Measurements from ENCODE around the gene CLCA2. TPM values are rescaled to one million over a fixed set of nuclear protein-coding genes. Genes with fewer than 3 reads are reported as not detected.

CLCA2 gene
- total and polyA plus RNA-seq, 4 experiments from 2014 or later = not detected

- intact Hi-C loops (cut with micrococcal nuclease) = no loop called here
Observed at GRCh38 chr1:86453664-86454063, 29.7 kb downstream of the CLCA2 start.

GRCh38 chr1:86455073-86455472 lies 31.1 kb downstream of the CLCA2 start:
- no peak overlapping the region for H3K27ac Mint-ChIP-seq
- intact Hi-C loops (cut with micrococcal nuclease) = no loop called here
- Histone ChIP-seq H3K9me3 (ENCODE audit: control insufficient read depth in 1 of 2, low read length in 2 of 2) (no peaks in the 10 kb centered on the region), H3K36me3 (ENCODE audit: insufficient read depth, low read length) (no peaks in the 10 kb centered on the region), H3K4me3 (ENCODE audit: low read length in 2 of 2) (no peak overlapping the region), H3K4me1 (ENCODE audit: insufficient read depth, low read length) (no peaks in the 10 kb centered on the region), H3K27ac (ENCODE audit: low read depth, low read length) (no peak overlapping the region), H3K27me3 (ENCODE audit: insufficient read depth, low read length) (no peaks in the 10 kb centered on the region)
- ChIA-PET POLR2A (ENCODE audit: partially characterized antibody) (no interaction called here), CTCF (ENCODE audit: partially characterized antibody) (no interaction called here)
- no peak overlapping the region for H3K4me3 Mint-ChIP-seq
- H3K9me3 Mint-ChIP-seq = no peaks in the 10 kb centered on the region
- H3K27me3 Mint-ChIP-seq = peaks cover 2 to 10% of the 10 kb centered on the region in 2 donors
- no peak for DNase-seq
- no peaks in the 10 kb centered on the region for H3K36me3 Mint-ChIP-seq
- H3K4me1 Mint-ChIP-seq = peaks cover 0 to 2% (median 0%) of the 10 kb centered on the region in 4 donors

More at GRCh38 chr1:86453664-86454063, 29.7 kb downstream of the CLCA2 start:
- CTCF ChIA-PET (ENCODE audit: partially characterized antibody) = no interaction called here
- H3K27ac Mint-ChIP-seq = no peak overlapping the region
- no peaks in the 10 kb centered on the region for H3K27me3 ChIP-seq (ENCODE audit: insufficient read depth, low read length)
- H3K36me3 ChIP-seq (ENCODE audit: insufficient read depth, low read length) = no peaks in the 10 kb centered on the region
- POLR2A ChIA-PET (ENCODE audit: partially characterized antibody) = no interaction called here
- H3K36me3 Mint-ChIP-seq = no peaks in the 10 kb centered on the region
- H3K4me1 Mint-ChIP-seq = peaks cover 0 to 2% (median 0%) of the 10 kb centered on the region in 4 donors
- H3K27me3 Mint-ChIP-seq = peaks cover 2 to 10% of the 10 kb centered on the region in 2 donors
- no peak overlapping the region for H3K4me3 ChIP-seq (ENCODE audit: low read length in 2 of 2)
- no peak for DNase-seq
- H3K4me1 ChIP-seq (ENCODE audit: insufficient read depth, low read length) = no peaks in the 10 kb centered on the region
- H3K27ac ChIP-seq (ENCODE audit: low read depth, low read length) = no peak overlapping the region
- no peaks in the 10 kb centered on the region for H3K9me3 Mint-ChIP-seq
- H3K4me3 Mint-ChIP-seq = no peak overlapping the region
- no peaks in the 10 kb centered on the region for H3K9me3 ChIP-seq (ENCODE audit: control insufficient read depth in 1 of 2, low read length in 2 of 2)

GRCh38 chr1:86460998-86461397 lies 37.0 kb downstream of the CLCA2 start:
- no peaks in the 10 kb centered on the region for H3K9me3 Mint-ChIP-seq
- H3K36me3 ChIP-seq (ENCODE audit: insufficient read depth, low read length) = no peaks in the 10 kb centered on the region
- no peak overlapping the region for H3K27ac Mint-ChIP-seq
- DNase-seq = no peak
- no peak overlapping the region for H3K4me3 Mint-ChIP-seq
- no peaks in the 10 kb centered on the region for H3K9me3 ChIP-seq (ENCODE audit: control insufficient read depth in 1 of 2, low read length in 2 of 2)
- ChIA-PET CTCF (ENCODE audit: partially characterized antibody) (interaction anchor here (1.0 to 1.5 kb wide), 3 partner anchors 12 to 81 kb away, joined by 3 to 5 read pairs (median 4); no protein-coding TSS in a partner anchor), POLR2A (ENCODE audit: partially characterized antibody) (no interaction called here)
- no peak overlapping the region for H3K4me3 ChIP-seq (ENCODE audit: low read length in 2 of 2)
- intact Hi-C loops (cut with micrococcal nuclease) = no loop called here
- no peaks in the 10 kb centered on the region for H3K4me1 ChIP-seq (ENCODE audit: insufficient read depth, low read length)
- H3K36me3 Mint-ChIP-seq = no peaks in the 10 kb centered on the region
- H3K27me3 ChIP-seq (ENCODE audit: insufficient read depth, low read length) = no peaks in the 10 kb centered on the region
- H3K27me3 Mint-ChIP-seq = peaks cover 2 to 8% of the 10 kb centered on the region in 2 donors
- no peaks in the 10 kb centered on the region for H3K4me1 Mint-ChIP-seq
- no peak overlapping the region for H3K27ac ChIP-seq (ENCODE audit: low read depth, low read length)

- Mint-ChIP-seq H3K9me3 (no peaks in the 10 kb centered on the region), H3K4me3 (no peak overlapping the region), H3K4me1 (no peaks in the 10 kb centered on the region), H3K36me3 (no peaks in the 10 kb centered on the region), H3K27ac (no peak overlapping the region), H3K27me3 (peaks cover 2 to 8% of the 10 kb centered on the region in 2 donors)
- no peaks in the 10 kb centered on the region for H3K36me3 ChIP-seq (ENCODE audit: insufficient read depth, low read length)
- ChIA-PET POLR2A (ENCODE audit: partially characterized antibody) (no interaction called here), CTCF (ENCODE audit: partially characterized antibody) (interaction anchor here (1.0 to 1.5 kb wide), 3 partner anchors 12 to 81 kb away, joined by 3 to 5 read pairs (median 4); no protein-coding TSS in a partner anchor)
- H3K27me3 ChIP-seq (ENCODE audit: insufficient read depth, low read length) = no peaks in the 10 kb centered on the region
- H3K9me3 ChIP-seq (ENCODE audit: control insufficient read depth in 1 of 2, low read length in 2 of 2) = no peaks in the 10 kb centered on the region
- H3K4me1 ChIP-seq (ENCODE audit: insufficient read depth, low read length) = no peaks in the 10 kb centered on the region
- H3K4me3 ChIP-seq (ENCODE audit: low read length in 2 of 2) = no peak overlapping the region
- DNase-seq = no peak
- no peak overlapping the region for H3K27ac ChIP-seq (ENCODE audit: low read depth, low read length)
- intact Hi-C loops (cut with micrococcal nuclease) = no loop called here
Observed at GRCh38 chr1:86461482-86461881, 37.5 kb downstream of the CLCA2 start.

- intact Hi-C loops (cut with micrococcal nuclease) = no loop called here
- H3K4me3 Mint-ChIP-seq = no peak overlapping the region
- Histone ChIP-seq H3K4me3 (ENCODE audit: low read length in 2 of 2) (no peak overlapping the region), H3K9me3 (ENCODE audit: control insufficient read depth in 1 of 2, low read length in 2 of 2) (no peaks in the 10 kb centered on the region), H3K4me1 (ENCODE audit: insufficient read depth, low read length) (no peaks in the 10 kb centered on the region), H3K27me3 (ENCODE audit: insufficient read depth, low read length) (no peaks in the 10 kb centered on the region), H3K27ac (ENCODE audit: low read depth, low read length) (no peak overlapping the region), H3K36me3 (ENCODE audit: insufficient read depth, low read length) (no peaks in the 10 kb centered on the region)
- DNase-seq = no peak
- H3K4me1 Mint-ChIP-seq = peaks cover 0 to 3% (median 0%) of the 10 kb centered on the region in 4 donors
- H3K27me3 Mint-ChIP-seq = no peaks in the 10 kb centered on the region
- H3K27ac Mint-ChIP-seq = no peak overlapping the region
- ChIA-PET CTCF (ENCODE audit: partially characterized antibody) (no interaction called here), POLR2A (ENCODE audit: partially characterized antibody) (no interaction called here)
- H3K36me3 Mint-ChIP-seq = no peaks in the 10 kb centered on the region
- no peaks in the 10 kb centered on the region for H3K9me3 Mint-ChIP-seq
Observed at GRCh38 chr1:86464819-86465218, 40.8 kb downstream of the CLCA2 start.

GRCh38 chr1:86466109-86466844 lies 42.3 kb downstream of the CLCA2 start:
- intact Hi-C loops (cut with micrococcal nuclease) = no loop called here
- POLR2A ChIA-PET (ENCODE audit: partially characterized antibody) = no interaction called here
- Histone ChIP-seq H3K9me3 (ENCODE audit: control insufficient read depth in 1 of 2, low read length in 2 of 2) (no peaks in the 10 kb centered on the region), H3K4me1 (ENCODE audit: insufficient read depth, low read length) (no peaks in the 10 kb centered on the region), H3K36me3 (ENCODE audit: insufficient read depth, low read length) (no peaks in the 10 kb centered on the region), H3K27ac (ENCODE audit: low read depth, low read length) (no peak overlapping the region), H3K4me3 (ENCODE audit: low read length in 2 of 2) (no peak overlapping the region), H3K27me3 (ENCODE audit: insufficient read depth, low read length) (no peaks in the 10 kb centered on the region)
- Mint-ChIP-seq H3K4me1 (peaks cover 0 to 3% (median 0%) of the 10 kb centered on the region in 4 donors), H3K9me3 (no peaks in the 10 kb centered on the region), H3K27me3 (peaks cover 3% of the 10 kb centered on the region in 2 donors), H3K27ac (no peak overlapping the region), H3K36me3 (no peaks in the 10 kb centered on the region), H3K4me3 (no peak overlapping the region)
- CTCF ChIA-PET (ENCODE audit: partially characterized antibody) = interaction anchor here (0.7 kb wide), 1 partner anchor 33 kb away, joined by 3 read pairs; no protein-coding TSS in a partner anchor
- DNase-seq = no peak

GRCh38 chr1:86466986-86467385 lies 43.0 kb downstream of the CLCA2 start:
- POLR2A ChIA-PET (ENCODE audit: partially characterized antibody) = no interaction called here
- H3K27ac Mint-ChIP-seq = no peak overlapping the region
- CTCF ChIA-PET (ENCODE audit: partially characterized antibody) = no interaction called here

More at GRCh38 chr1:86466986-86467385, 43.0 kb downstream of the CLCA2 start:
- H3K9me3 ChIP-seq (ENCODE audit: control insufficient read depth in 1 of 2, low read length in 2 of 2) = no peaks in the 10 kb centered on the region
- H3K27me3 ChIP-seq (ENCODE audit: insufficient read depth, low read length) = peaks cover under 1% of the 10 kb centered on the region
- no peaks in the 10 kb centered on the region for H3K4me1 ChIP-seq (ENCODE audit: insufficient read depth, low read length)
- H3K36me3 ChIP-seq (ENCODE audit: insufficient read depth, low read length) = no peaks in the 10 kb centered on the region
- Mint-ChIP-seq H3K4me1 (peaks cover 0 to 3% (median 0%) of the 10 kb centered on the region in 4 donors), H3K4me3 (no peak overlapping the region), H3K9me3 (no peaks in the 10 kb centered on the region), H3K27me3 (peaks cover 3 to 4% of the 10 kb centered on the region in 2 donors), H3K36me3 (no peaks in the 10 kb centered on the region)
- DNase-seq = no peak
- intact Hi-C loops (cut with micrococcal nuclease) = no loop called here
- no peak overlapping the region for H3K4me3 ChIP-seq (ENCODE audit: low read length in 2 of 2)
- H3K27ac ChIP-seq (ENCODE audit: low read depth, low read length) = no peak overlapping the region

Data from CD4-positive, alpha-beta memory T cell (primary cell).